Measurements from ENCODE around the gene BST1.

- TF ChIP-seq POLR2AphosphoS5 (IDR thresholded peaks at IDR 0.05; ENCODE audit: low read depth, low read length) (no peak), POLR2A (IDR thresholded peaks at IDR 0.05; ENCODE audit: low read depth, low read length) (no peak), TAF1 (IDR thresholded peaks at IDR 0.05; ENCODE audit: low read depth, low read length) (no peak), SPI1 (IDR thresholded peaks at IDR 0.05; ENCODE audit: low read depth, low read length) (no peak), PAX5 (IDR thresholded peaks at IDR 0.05; ENCODE audit: insufficient read depth, low read length, severe bottlenecking) (no peak), POU2F2 (IDR thresholded peaks at IDR 0.05; ENCODE audit: low read depth, low read length) (no peak)
Measured at GRCh38 chr4:15751153-15751552, 48.3 kb downstream of the BST1 start.

Measured in GM12891 (cell line).